Kidney epithelial cell (primary cell): ENCODE measurements around the gene RANBP1. TPM values are rescaled to one million over a fixed set of nuclear protein-coding genes. Genes with fewer than 3 reads are reported as not detected.

ENCODE experiments used
- DNase-seq: peaks from one replicate; pipeline ENCODE4 v3.0.0-alpha.2; 2010; ENCODE audit warnings: low read depth
- H3K27me3 ChIP-seq: 2 replicates; pipeline ENCODE4 v1.6.0; 2011; ENCODE audit warnings: low read length; ENCODE audit not compliant: control insufficient read depth, insufficient read depth
- H3K36me3 ChIP-seq: 2 replicates; pipeline ENCODE4 v1.5.1; 2011; ENCODE audit warnings: low read length; ENCODE audit not compliant: control insufficient read depth, insufficient read depth
- H3K4me3 ChIP-seq: 2 replicates; pipeline ENCODE4 v1.5.1; 2011; ENCODE audit warnings: low read depth, mild to moderate bottlenecking, control low read depth, low read length
- CTCF ChIP-seq: IDR thresholded peaks from 2 replicates; pipeline ENCODE4 v1.5.1; 2011; ENCODE audit warnings: mild to moderate bottlenecking, moderate library complexity, low read length, control low read depth, inconsistent platforms; ENCODE audit not compliant: insufficient read depth, poor library complexity, severe bottlenecking
- total RNA-seq: library from RNA; depleted of rRNA; stranded (reverse); fragments of >200 nt; gene quantifications from 2 replicates; pipeline ENCODE4 v1.2.3, GENCODE V29; 2015

The RANBP1 gene
- total RNA-seq, 1 donor from 2014 or later: 360 TPM

DNA sequence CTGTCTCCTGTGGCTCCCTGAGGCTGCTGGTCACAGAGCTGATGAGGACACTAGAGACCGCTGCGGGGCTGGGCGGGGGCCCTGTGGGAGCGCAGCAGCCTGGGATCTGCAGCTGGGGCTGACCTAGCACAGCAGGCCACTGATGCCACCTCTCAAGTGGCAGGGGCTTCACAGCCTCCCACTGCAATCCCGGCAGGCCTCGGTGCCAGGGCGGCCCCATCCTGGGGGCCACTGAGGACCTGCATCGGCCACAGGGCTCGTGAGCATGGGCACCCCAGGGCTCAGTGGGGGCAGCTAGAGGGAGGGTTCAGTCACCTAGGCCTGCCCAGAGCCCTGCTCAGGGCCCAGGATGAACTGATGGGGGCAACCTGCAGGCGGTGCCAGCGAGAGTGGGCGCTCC, 49.5 kb downstream of the RANBP1 start:
- Histone ChIP-seq H3K27me3 (peaks cover 10% of the 10 kb centered on the region), H3K36me3 (no peaks in the 10 kb centered on the region), H3K4me3 (no peak overlapping the region)
- TF ChIP-seq CTCF: no peak
- DNase-seq: no peak

DNA sequence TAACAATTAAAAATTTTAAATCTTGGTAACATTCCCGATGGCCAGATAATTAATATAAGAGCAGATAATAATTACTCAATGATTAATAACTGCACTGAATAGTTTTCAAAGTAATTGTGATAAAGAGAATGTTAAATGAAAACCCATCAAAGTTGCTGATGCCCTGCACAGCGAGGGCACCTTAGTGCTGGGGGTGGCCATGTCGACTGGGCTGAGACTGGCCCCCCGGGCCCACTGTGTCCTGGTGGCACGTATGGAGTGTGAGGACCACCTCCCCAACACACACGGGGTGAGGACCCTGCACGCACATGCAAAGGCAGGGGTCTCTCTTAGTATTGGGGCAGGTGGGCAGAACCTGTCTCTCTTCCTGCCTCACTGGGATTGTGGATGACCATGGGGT, 50.0 kb downstream of the RANBP1 start:
- H3K36me3 ChIP-seq: no peaks in the 10 kb centered on the region
- no peak overlapping the region for H3K4me3 ChIP-seq
- peaks cover 14% of the 10 kb centered on the region for H3K27me3 ChIP-seq
- no peak for DNase-seq
- TF ChIP-seq CTCF: no peak

GRCh38 chr22:20166703-20167102, 50.8 kb downstream of the RANBP1 start:
- no peak for DNase-seq
- H3K36me3 ChIP-seq: no peaks in the 10 kb centered on the region
- H3K4me3 ChIP-seq: no peak overlapping the region
- TF ChIP-seq CTCF: no peak
- H3K27me3 ChIP-seq: peaks cover 14% of the 10 kb centered on the region

DNA sequence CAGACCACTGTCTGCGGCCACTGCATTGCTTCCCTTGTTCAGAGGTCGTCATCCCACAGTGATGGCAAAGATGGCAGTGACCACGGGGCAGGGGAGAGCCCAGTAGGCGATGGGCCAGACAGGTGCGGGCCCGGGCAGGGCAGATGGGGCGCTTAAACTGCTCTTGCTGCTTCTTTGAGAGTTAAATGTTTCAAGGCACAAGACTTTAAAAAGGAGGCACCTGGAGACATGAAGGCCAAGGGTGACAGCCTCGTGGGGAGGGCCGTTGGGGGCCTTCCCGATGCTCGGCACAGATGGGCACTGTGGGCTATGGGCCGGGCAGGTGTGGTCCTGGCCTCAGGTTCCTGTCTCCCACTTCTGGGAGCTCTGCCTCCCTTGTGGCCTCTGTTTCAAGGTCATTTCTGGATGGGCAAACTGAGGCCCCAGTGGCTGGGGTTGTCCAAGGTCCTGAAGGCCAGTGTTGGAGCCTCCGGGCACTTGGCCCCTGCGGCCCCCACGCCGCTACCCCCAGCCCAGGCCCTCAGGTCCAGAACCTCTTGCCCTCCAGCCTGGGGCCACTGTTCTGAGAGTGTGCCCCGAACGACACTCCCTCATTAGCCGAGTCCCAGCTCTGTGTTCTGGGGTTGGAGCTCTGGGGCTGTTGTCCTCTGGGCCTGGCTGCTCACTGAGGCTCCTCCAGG, 51.9 kb downstream of the RANBP1 start:
- TF ChIP-seq CTCF: no peak
- peaks cover 15% of the 10 kb centered on the region for H3K27me3 ChIP-seq

DNA sequence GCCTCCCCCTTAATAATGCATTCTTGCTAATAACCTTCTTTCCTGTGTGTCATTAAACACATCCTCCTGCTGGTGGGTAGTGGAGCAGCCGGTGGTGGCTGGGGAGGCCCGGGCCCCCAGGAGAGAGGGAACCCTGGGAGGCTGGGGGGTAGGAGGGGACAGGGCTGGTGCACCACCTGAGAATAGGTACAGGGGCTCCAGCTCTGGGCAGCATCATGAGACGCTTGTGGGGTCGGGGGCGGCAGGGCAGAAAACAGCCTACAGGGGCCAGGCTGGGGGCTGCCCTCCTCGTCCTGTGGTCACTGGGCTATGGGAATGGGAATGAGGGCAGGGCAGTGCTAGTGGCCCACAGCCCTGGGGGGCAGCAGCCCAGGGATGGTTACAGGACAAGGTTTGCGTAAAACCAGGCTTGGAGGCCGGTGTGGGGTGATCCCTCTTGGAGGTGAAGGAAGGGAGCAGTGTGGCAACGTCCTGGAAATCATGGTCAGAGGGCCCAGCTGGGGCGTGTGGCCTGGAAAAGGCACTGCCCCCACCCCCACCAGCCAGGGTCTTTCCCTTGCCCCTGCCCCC, 53.4 kb downstream of the RANBP1 start:
- Histone ChIP-seq H3K27me3 (peaks cover 29% of the 10 kb centered on the region), H3K4me3 (no peak overlapping the region), H3K36me3 (no peaks in the 10 kb centered on the region)
- no peak for TF ChIP-seq CTCF
- no peak for DNase-seq

More for the DNA sequence above, 51.9 kb downstream of the RANBP1 start:
- no peaks in the 10 kb centered on the region for H3K36me3 ChIP-seq
- no peak overlapping the region for H3K4me3 ChIP-seq
- no peak for DNase-seq

DNA sequence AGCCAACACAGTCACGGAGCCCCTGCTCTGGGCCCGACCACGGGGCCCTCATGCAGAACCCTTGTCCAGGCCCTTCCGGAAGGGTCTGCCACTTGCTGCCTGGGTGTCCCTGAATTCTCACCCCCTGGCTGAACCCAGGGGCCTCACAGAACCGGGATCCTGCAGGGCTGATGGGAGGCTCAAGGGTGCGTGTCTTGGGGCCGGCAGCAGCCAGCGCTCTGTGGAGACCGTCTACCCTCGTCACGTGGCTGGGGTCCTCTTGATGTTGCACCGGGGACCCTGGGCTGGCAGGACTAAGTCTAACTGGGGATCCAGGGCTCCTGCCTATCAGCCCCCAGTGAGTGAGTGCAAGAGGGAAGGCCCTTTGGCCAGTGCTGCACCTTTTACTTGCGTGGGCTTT, 54.3 kb downstream of the RANBP1 start:
- no peak for DNase-seq
- TF ChIP-seq CTCF: no peak
- Histone ChIP-seq H3K36me3 (no peaks in the 10 kb centered on the region), H3K4me3 (no peak overlapping the region), H3K27me3 (peaks cover 37% of the 10 kb centered on the region)
